GM19240 (cell line): Measurements from ENCODE around the gene BRI3.

Experiments
- DNase-seq: peaks from one replicate; pipeline ENCODE4 v3.0.0; 2011; ENCODE audit warnings: low spot score; ENCODE audit not compliant: insufficient read length

BRI3 gene

DNA sequence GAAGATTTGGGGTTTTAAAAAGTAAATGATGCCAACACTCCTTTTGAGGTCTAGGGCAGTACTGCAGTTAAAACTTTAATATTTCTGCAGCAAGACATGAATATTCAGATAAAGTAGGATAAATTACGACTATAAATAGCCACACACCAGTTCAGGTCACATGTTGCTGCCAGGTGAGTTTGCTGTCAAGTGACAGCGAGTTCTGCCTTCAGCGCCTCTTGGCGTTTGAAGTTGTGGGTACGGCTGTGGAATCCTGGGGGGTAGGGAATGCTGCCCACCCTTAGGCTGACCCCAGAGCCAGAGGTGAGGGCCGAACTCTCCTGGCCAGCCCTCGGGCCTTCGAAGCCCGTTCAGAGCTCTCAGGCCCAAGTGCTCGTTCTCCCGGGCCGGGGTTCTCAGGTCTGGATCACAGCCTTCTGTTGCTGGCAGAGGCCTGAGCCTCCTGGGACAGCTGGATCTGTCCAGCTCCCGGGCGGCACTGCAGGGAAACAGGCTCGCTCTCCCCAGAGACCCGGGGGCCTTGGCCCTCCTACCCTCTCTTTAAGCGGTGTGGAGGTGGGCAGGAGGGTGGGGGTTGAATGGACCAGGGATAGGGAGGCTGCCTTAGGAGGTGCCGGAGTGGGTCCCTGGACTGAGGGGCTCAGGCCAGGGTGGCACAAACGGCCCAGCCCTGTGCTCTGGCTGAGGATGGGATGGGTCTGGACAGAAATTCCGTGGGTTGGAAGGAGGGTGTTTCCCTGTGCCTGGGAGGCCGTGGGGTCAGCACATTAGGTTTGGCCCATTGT is 5.4 kb downstream of the BRI3 start:
- DNase-seq, result no peak

DNA sequence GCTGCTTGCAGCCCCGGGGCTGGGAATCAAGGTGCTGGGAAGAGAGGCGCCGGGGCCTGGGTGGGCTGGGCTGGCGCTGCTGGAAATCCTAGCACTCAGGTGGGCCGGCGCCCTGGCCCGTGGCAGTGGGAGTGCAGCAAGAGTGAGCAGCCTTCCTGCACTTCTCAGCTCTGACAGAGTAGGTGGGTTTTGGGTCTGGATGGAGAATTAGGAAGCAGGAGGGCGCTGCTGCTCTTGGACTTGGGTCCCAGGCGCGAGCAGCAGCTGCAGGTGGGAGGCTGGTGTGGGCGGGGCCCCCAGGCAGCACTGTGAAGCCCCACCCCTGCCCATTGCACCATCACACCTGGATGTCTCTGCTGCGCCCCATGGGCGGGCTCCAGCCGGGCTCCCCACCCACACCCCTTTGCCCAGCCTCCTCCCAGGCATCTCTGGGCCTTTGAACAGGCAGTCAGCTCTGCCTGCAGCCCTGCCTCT is 6.0 kb downstream of the BRI3 start:
- DNase-seq, result no peak

DNA sequence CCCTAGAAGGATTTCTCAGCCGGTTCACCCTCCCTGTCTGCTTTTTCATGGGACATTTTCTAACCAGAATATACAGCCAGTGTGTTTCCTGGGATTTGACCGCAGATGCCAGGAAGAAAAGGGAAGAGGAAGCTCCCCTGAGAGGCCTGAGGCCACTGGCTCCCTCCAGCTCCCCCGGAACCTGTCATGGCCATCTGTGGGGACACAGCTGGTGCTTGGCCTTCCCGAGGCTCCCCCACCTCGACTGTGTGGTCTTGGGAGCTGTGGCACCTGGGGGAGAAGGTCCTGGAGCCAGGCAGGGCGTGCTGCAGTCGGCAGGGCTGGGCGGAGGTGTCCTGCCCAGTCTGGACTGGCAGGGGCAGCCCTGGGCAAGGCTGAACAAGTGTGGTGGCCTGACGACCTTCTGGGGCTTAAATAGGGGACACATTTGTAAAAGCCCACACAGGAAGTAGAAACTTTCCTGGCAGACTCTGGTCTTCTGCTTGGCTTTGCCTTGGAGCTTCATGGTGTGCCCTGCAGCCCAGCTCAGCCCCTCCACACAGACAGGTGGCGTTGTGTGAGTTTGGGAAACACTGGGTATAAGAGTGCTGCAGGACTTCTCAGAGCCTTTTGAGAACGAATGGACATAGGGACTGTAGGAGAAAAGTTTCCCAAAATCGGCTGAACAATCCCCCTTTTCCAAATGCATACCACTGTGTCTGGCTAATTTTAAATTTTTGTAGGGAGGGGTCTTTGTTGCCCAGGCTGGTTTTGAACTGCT is 6.8 kb downstream of the BRI3 start:
- no peak for DNase-seq

DNA sequence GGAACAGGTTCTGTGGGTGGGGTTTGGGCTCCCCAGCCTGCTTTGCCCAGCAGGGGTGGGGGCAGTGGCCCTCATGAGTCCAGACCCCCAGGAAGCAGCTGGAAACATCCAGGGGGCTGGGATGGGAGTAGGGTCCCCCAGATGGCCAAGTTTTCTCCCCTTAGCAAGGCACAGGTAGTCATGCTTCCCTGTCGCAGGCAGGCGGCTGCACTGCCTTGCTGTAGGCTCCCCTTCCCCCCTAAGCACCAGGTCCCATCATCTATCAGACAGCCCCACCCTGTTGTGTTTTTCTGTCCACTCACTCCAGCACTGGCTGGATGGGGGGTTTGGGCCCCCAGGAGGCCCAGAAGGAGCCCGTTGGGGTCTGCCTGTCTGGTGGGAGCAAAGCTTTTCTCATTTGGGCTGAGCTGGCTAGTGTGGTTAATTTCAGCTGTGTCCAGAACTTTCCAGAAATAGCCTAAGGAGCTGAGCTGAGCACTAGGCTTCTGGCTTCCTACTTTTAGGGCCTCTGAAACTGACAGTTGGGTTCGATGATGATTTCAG is 7.9 kb downstream of the BRI3 start:
- no peak for DNase-seq

DNA sequence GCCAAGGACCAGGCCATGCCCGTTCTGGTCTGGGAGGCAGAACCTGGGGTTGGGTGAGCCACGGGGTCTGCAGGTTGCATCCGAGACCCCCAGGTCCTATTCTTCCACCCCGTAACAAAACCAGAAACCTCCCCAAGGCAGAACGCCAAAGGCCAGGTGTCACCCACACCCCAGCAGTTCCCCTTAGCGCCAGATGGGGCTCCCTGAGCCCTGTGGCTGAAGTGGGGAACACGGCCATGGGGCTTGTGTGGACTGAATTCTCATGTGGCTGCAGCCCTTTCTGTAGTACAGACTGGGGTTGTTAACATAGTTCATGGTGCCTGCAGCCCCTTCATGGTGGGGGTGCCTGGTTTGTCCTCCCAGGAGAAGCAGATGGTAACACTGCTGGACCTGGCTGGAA is 10.2 kb downstream of the BRI3 start:
- no peak for DNase-seq

DNA sequence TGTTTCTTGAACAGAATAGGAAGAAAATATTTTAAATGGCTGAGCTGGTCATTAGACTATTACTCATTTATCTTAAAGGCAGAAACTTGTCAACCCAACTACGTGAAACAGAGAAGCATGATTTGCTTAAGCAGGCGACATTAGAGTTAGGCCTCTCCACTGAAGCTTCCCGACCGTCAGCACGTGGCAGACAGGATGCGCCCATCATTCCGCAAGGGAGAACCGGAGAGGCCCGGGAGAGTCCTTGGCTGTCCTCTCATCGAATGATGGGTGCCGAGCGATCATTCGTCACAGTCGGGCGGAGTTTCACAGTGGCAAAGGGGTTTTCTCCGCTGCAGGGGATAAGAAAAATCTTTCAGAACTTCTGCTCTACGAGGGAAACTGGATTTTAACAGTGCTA is 11.8 kb downstream of the BRI3 start:
- DNase-seq, result no peak

DNA sequence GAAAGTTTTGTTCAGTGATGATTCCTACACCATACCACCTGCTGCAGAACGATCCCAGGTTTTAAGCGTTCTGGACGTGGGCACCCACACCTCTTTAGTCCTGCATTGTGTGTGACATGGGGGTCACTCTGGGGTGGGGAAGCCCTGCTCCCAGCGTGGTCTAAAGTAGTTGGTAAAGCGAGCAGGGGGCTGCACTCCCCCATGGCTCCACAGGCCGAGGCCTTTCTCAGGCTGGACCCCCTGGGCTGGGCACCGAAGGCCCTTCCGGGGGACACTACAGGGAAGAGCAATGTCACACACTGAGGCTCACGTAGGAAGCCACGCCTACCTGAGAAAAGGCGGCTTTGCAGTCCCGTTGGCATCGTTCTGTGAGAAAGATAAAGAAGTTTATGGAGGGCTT is 12.3 kb downstream of the BRI3 start:
- DNase-seq, result no peak

DNA sequence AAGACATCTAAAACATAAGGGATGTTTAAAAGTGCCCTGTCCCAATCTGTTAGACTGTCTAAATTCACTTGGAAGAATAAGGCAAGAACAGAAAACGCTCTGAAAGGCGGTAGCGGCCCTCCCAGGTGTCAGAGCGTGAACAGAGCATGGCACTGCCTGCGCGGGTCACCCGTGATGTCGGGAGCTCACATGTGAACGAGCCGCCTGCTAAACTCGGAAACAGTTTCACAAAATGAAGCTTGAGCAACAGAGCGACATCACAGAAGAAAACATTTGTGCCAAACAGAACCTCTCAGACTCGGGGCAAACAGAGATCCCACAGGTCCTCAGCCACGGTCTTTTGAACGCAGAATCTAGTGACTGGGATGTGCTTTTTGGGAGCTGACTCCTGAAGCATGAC is 12.8 kb downstream of the BRI3 start:
- no peak for DNase-seq

DNA sequence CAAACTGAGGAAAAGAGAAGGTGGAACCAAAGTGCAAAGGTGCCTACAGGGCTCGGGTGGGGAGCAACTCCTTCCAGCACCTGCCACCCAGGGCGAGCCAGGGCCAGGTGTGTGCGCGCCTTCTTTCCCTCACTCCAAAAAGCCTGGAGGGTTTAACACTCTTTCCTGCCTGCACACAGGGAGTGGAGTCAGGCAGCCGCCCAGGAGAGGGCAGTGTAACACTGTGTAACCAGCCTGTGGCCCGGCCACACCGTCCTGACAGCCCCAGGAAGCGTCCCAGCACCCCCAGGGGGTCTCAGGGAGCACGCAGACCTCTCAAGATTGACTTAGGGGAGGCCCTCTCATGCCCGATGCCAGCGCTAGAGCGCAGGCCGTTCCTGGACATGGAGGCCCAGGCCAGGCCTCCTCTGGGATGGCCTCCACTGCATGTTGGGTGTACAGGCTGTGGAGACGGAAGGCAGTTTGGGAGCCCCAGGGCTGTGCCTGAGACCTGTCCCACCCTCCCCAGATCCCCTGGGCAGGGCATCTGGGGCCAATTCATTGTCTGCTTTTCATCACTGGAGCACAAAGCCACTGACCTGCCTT is 13.4 kb downstream of the BRI3 start:
- peak; percentile 66 for DNase-seq

DNA sequence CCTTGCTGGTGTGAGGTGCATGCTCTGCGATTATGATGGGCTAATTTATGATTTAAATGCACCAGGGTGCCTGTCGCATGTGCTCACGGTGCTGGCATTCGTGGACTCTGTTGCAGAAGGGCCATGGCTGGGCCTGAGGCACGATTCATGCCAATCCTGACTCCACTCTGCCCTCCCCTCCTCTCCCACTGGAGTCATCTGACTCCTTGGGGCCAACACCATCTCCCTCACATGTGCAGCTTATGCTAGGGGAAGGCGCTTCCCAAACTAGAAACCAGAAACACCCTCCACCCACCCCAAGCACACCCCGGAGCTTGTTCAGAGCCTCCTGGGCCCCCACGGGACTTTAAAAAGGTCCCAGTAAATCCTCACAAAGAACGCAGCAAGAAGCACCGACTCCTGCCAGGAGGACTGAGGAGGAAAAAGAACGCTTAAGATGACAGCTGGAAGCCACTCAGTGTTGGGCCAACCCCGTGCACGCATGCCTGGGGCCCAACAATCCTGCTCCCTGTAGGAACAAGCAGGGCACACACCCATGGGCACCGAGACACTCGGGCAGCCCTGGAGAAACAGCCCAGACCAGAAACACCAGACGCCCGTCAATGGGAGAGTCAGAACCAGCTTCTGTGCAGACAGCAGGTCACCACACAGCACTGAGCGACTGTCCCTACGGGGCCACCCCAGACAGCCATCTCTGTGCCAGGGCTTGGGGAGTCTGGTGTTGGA is 14.1 kb downstream of the BRI3 start:
- no peak for DNase-seq

DNA sequence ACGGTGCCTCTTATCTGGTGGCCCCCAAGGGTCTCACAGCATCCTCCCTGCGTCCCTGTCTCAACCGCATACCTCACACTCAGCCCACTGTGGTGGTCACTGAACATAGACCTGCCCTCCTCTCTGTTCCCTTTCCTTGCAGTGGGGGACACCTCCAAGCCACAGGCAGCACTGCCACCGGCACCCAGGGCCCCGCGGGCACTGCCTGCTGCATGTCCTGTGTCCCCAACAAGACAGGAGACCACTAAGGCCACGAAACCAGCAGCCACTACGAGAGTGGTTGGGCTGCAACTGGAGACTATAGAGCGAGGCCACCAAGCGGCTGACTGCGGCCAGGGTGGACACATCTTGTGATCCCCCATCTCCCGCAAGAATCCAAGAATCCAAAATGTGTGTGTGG is 15.3 kb downstream of the BRI3 start:
- DNase-seq, result no peak

DNA sequence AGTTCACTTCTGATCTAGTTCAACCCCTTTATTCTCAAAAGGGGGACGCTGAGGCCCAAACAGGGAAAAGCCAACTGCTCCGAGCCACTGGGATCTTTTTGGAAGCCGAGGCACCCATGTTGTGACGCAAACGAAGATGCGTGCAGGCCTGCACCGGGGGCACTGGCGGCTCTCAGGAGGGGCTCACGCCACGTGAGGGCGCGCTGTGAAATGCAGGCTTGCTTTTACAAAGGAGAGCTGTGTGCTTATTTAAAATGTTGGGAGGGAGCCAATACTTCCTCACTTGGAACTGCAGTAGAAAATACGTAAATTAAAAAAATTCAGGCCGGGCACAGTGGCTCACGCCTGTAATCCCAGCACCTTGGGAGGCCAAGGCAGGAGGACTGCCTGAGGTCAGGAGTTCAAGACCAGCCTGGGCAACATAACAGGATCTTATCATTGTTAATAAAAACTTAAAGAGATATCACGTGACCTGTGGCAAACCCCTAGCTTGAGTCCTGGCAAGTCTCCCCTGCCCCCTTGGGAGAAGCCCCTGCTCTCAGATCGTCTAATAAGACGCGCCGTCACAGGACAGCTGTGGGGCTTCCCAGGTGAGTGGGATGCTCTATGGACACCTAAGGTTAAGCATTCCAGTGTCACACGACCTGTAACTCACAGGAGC is 16.3 kb downstream of the BRI3 start:
- DNase-seq, result no peak

DNA sequence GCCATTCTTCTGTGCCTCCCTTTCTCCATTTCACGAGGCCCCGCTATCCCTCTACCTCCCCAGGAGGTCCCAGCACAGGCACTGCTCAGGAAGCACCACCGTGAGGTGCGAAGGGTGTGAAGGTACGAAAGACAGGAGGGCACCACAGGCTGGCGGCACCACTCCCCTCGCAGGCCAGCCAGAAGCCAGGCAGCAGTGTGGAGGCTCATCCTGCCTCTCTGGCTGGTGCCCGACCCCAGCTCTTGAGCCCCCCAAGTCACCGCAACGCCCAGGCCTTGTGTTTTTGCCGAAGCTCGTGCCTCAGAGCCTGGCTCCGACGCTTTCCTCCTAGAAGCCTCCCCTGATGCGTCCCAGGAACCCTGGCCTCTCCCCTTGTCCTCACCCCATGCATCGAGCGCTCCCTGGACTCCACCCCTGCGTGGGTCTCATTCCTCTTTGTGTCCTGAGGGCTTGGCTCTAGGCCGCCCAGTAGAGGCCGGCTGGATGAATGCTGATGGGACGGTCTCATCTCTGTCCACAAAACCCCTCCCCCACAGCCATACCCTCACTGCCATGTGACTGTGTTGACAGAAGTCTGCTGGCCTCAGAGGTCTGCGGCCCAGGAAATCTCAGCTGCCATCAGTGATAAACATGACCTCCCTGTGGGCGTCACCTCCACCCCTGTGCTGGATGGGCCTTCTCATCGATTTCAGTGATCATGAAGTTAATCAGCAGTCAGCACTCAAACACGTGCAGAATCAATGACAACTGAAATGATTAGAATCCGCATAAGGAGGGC is 19.3 kb downstream of the BRI3 start:
- DNase-seq, result no peak

DNA sequence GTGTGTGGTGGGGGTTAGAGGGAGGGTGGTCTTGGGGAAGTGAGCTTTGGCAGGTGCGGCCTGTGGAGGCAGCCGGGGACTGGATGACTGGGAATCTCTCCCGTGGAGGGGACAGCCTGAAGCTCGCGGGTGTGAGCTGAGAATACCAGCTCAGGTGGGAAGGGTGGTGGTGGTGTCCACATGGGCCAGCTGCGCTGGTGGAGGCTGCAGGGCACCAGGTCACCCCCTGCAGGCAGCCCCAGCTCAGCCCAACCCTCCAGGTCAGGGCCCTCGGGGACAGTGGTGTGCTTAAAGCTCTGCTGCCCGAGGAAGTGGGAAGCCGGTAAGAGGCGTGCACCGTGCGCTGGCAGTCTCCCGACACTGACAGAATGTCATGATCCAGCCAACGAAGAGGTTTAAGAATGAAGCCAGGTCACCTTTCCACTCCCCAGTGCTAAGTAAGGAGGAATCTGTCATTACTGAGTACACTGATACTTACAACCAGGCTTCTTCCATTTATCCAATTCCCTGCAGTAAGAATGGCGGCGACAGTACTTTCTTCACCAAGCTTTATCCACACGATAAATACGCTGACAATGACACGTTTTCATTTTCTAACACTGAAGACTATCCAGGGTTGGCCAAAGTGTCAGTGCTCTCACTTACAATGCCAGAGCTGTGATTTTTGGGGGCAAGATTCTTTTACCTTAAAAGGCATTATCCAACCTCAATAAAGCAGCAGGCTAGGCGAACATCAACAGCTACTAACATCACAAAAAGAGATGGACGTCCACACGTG is 20.4 kb downstream of the BRI3 start:
- no peak for DNase-seq

DNA sequence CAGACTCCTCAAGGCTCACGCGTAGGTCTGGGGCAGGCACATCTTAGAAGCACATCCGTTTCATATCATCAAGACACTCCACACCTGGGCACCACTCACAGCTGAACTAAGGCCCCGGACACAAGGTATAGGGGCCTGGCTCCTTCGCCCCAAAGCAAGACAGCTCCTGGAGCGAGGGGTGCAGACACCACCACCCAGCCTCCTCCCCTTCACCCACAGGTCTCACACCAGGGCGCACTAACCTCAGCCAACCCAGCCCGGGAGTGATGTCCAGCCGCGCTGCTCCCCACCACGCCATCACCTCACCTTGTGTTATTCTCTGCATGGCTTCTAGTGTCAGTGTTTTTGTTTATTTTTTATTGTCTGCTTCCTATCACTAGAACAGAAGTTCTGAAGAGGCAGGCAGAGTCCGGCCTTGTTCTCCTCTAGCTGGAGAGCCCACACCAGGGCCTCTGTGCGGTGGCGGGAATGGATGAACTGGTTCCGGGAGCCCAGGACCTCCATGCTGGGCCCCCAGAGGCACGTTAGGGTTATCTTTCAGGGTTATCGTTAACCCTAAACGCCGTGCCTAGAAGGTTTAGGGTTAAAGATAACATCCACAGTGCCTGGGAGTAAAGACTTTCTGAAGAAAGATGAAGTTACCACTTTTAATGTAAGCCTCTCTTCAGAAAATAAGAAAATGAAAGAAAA is 21.8 kb downstream of the BRI3 start:
- DNase-seq, result no peak

DNA sequence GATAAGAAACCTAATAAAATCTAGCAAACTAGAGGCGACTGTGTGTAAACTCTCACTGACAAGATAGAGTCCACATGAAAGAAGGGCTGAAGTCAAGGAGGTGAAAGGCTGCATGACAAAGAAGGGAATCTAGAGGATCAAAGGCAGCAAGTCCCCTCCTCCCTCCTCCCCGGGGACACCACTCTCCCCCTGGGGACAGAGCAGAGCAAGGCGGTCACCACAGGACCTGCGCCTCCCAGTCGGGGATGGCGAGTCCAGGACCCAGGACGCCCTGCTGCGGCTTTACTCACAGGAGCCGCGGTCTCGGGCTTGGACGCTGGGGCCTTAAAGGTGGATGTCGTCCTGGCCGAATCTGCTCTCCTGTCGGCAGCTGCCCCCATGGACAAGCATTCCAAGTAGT is 22.4 kb downstream of the BRI3 start:
- DNase-seq, result no peak

DNA sequence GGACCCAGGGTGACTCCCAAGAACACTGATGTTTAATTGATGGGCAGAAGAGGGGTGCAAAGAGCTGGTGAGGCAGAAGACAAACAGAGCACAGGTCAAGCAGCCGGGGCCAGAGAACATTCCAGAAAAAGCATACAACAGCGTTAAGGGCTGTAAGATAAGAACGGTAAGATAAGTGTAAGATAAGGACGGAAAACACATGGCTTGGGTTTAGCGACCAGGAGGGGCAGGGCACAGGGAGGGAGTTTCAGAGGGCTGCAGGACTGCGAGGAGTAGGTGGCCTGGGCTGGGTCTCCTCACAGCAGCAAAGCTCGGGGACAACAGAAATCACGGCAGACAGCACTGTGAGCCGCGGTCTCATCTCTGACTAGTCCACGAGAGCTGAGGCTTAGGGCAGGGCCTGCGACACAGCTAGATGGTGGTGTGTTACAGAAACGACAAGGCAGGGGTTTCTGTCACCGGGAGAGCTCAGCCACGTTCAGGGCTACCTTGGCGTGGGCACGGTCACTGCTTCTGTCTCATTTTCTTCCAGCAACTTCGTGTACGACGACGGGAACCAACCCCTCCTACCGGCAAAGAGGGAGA is 24.6 kb downstream of the BRI3 start:
- DNase-seq, result no peak

DNA sequence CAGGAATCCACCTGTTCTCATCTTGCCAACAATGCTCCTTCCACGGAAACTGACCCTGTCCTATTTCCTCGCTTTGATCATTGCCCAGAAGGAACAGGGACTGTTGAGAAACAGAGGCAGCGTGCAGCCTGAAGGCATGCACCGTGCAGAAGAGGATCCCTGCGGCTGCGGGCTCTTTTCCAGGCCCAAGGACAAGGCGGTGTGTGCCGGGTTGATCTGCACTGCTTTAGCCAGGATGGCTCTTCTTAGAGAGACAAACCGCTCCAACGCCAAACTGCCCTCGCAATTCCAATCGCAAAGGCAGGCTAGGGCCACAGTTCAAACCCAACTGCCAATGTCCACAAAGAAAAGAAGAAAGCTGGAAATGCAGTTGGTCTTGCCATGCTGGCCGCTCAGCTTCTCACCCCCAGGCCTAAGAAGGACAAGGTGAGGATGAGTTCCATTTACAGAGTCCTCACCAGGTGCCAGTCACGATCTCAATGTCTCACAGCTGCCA is 26.5 kb downstream of the BRI3 start:
- no peak for DNase-seq
